Measurements from ENCODE around the gene STEAP1B.

GRCh38 chr7:22411977-22412693, 87.9 kb downstream of the STEAP1B start:
- TF ChIP-seq, protein P1, sequence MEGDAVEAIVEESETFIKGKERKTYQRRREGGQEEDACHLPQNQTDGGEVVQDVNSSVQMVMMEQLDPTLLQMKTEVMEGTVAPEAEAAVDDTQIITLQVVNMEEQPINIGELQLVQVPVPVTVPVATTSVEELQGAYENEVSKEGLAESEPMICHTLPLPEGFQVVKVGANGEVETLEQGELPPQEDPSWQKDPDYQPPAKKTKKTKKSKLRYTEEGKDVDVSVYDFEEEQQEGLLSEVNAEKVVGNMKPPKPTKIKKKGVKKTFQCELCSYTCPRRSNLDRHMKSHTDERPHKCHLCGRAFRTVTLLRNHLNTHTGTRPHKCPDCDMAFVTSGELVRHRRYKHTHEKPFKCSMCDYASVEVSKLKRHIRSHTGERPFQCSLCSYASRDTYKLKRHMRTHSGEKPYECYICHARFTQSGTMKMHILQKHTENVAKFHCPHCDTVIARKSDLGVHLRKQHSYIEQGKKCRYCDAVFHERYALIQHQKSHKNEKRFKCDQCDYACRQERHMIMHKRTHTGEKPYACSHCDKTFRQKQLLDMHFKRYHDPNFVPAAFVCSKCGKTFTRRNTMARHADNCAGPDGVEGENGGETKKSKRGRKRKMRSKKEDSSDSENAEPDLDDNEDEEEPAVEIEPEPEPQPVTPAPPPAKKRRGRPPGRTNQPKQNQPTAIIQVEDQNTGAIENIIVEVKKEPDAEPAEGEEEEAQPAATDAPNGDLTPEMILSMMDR (IDR thresholded peaks at IDR 0.05; ENCODE audit: low read depth, low read length, missing input control): no peak
- TF ChIP-seq JUND (IDR thresholded peaks at IDR 0.05) (no peak), RAD21 (IDR thresholded peaks at IDR 0.05) (no peak), SP1 (IDR thresholded peaks at IDR 0.05) (no peak)

All from liver (tissue), 3 donors.